Body of pancreas (tissue), 4 donors: ENCODE results near the gene ABCA1.

ENCODE experiments used
- POLR2A ChIP-seq, 3 donors: fragments of 450-650 bp; IDR thresholded peaks; one replicate each; pipeline ENCODE4 v1.6.1; 2016; ENCODE audit warnings: antibody characterized with exemption in 3 of 3, mild to moderate bottlenecking in 2 of 3
- TF ChIP-seq, protein P1 (sequence below), 7 experiments: fragments of 450-650 bp in 4 of 7; fragments of 200-600 bp in 3 of 7; sonication (generic) in 3 of 7; IDR thresholded peaks; one replicate each; pipeline ENCODE4 v1.5.1; 2016 to 2019; ENCODE audit warnings: antibody characterized with exemption in 7 of 7

DNA sequence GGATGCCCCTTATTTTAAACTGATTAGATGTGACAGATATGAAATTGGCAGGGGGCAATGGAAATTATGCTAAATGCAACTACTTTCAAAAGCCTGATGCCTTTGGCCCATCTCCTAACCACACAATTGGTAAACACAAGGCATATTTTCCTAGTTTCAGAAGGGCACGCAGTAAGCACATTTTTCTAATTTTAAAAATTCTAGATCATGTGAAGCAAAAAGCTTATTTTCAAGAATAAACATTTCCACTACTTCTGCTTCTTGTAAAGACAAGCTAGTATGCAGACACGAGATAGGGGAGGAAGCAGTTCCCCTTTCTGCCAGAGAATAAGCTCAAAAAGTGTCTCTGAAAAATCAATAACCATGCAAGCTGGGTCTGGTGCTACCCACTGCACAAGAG lies 67.7 kb downstream of the ABCA1 start:
- TF ChIP-seq, protein P1, sequence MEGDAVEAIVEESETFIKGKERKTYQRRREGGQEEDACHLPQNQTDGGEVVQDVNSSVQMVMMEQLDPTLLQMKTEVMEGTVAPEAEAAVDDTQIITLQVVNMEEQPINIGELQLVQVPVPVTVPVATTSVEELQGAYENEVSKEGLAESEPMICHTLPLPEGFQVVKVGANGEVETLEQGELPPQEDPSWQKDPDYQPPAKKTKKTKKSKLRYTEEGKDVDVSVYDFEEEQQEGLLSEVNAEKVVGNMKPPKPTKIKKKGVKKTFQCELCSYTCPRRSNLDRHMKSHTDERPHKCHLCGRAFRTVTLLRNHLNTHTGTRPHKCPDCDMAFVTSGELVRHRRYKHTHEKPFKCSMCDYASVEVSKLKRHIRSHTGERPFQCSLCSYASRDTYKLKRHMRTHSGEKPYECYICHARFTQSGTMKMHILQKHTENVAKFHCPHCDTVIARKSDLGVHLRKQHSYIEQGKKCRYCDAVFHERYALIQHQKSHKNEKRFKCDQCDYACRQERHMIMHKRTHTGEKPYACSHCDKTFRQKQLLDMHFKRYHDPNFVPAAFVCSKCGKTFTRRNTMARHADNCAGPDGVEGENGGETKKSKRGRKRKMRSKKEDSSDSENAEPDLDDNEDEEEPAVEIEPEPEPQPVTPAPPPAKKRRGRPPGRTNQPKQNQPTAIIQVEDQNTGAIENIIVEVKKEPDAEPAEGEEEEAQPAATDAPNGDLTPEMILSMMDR (IDR thresholded peaks at IDR 0.05), result no peak
- no peak for TF ChIP-seq POLR2A (IDR thresholded peaks at IDR 0.05)
